K562 (cell line): ENCODE measurements around the gene PKDCC. TPM values are rescaled to one million over a fixed set of nuclear protein-coding genes. Genes with fewer than 3 reads are reported as not detected.

ENCODE experiments used
- ATAC-seq: fragments of 200-7000 bp; cut with Tn5 transposase; 3 replicates; pipeline ENCODE4 v1.9.1; 2020; ENCODE audit warnings: moderate library complexity
- BruUV-seq: library from RNA; stranded (reverse); fragments of 400-500 nt; replicated peaks from 2 replicates; lab custom pipeline; 2021; lab: Mats Ljungman, UMichigan
- CTCF ChIA-PET: fragments of 300-600 bp; formaldehyde crosslinking; extraction: SDS; loops from one replicate; lab custom pipeline; 2021; ENCODE audit warnings: low intra/inter-chr PET ratio; lab: Yijun Ruan, JAX
- POLR2A ChIA-PET: fragments of 300-600, 350-650 bp; sonication (Branson Sonifier 250); formaldehyde crosslinking; extraction: SDS; loops from one replicate; lab custom pipeline; 2021; ENCODE audit warnings: antibody characterized with exemption, inconsistent platforms; lab: Yijun Ruan, JAX
- DNase-seq, 4 experiments: peaks; one replicate each; pipeline versions ENCODE4 v3.0.0 to v3.0.0-alpha.2; 2011 to 2018; ENCODE audit warnings: low spot score in 3 of 4, mixed read lengths in 3 of 4; ENCODE audit errors: extremely low read depth in 1 of 4
- FAIRE-seq: peaks from 2 replicates; lab custom pipeline; 2011; peaks lifted over from hg19 to GRCh38; lab: Jason Lieb, UNC
- H2AFZ ChIP-seq: 2 replicates; pipeline ENCODE4 v1.6.0; 2011; ENCODE audit warnings: low read depth, low read length, control low read depth, inconsistent platforms
- H3K27ac ChIP-seq: fragments of 200-600 bp; 3 replicates; pipeline ENCODE4 v1.8.0; 2011; ENCODE audit warnings: low read depth, mild to moderate bottlenecking, control low read depth, inconsistent platforms, low read length, moderate library complexity, mixed read lengths; ENCODE audit errors: extremely low read depth
- H3K27me3 ChIP-seq, 2 experiments: fragments of 300-600 bp in 1 of 2; 2 replicates in 1 of 2; 3 replicates in 1 of 2; pipeline versions ENCODE4 v1.6.0 to v1.8.0; 2011; ENCODE audit warnings: inconsistent platforms in 2 of 2, low read length in 2 of 2, mild to moderate bottlenecking in 1 of 2, mixed read lengths in 1 of 2, moderate library complexity in 1 of 2; ENCODE audit not compliant: control insufficient read depth in 2 of 2, insufficient read depth in 2 of 2
- H3K36me3 ChIP-seq: fragments of 300-600 bp; 3 replicates; pipeline ENCODE4 v1.8.0; 2011; ENCODE audit warnings: mild to moderate bottlenecking, low read length, inconsistent platforms; ENCODE audit not compliant: control insufficient read depth, insufficient read depth
- H3K4me1 ChIP-seq, 2 experiments: fragments of 200-600 bp in 1 of 2; replicated peaks in 1 of 2; 2 replicates in 1 of 2; 3 replicates in 1 of 2; pipeline versions ENCODE4 v1.5.1 to v1.8.0; 2011; ENCODE audit warnings: inconsistent platforms in 2 of 2, low read length in 2 of 2, mild to moderate bottlenecking in 1 of 2, mixed read lengths in 1 of 2, moderate library complexity in 1 of 2; ENCODE audit not compliant: control insufficient read depth in 2 of 2, insufficient read depth in 2 of 2
- H3K4me2 ChIP-seq: 2 replicates; pipeline ENCODE4 v1.6.1; 2011; ENCODE audit warnings: low read length, control low read depth, inconsistent platforms, mixed read lengths; ENCODE audit not compliant: insufficient read depth
- H3K4me3 ChIP-seq: fragments of 200-600 bp; sonication (generic), shearing (Covaris generic); 2 replicates; pipeline ENCODE4 v1.5.1; 2016; ENCODE audit warnings: control low read depth, inconsistent platforms
- H3K79me2 ChIP-seq: fragments of 200-600 bp; 3 replicates; pipeline ENCODE4 v1.8.0; 2011; ENCODE audit warnings: low read length, inconsistent platforms; ENCODE audit not compliant: control insufficient read depth, insufficient read depth
- H3K9ac ChIP-seq, 2 experiments: 2 replicates each; pipeline versions ENCODE4 v1.6.0 to v1.6.1; 2011; ENCODE audit warnings: low read depth in 2 of 2, low read length in 2 of 2, control low read depth in 1 of 2, inconsistent platforms in 1 of 2, mild to moderate bottlenecking in 1 of 2, mixed read lengths in 1 of 2; ENCODE audit not compliant: insufficient read depth in 1 of 2
- H3K9me1 ChIP-seq: one replicate; pipeline ENCODE4 v1.6.0; 2011; ENCODE audit warnings: inconsistent platforms, mild to moderate bottlenecking, low read length, moderate library complexity; ENCODE audit not compliant: control insufficient read depth, insufficient read depth
- H3K9me3 ChIP-seq: replicated peaks from 2 replicates; pipeline ENCODE4 v1.5.1; 2011; ENCODE audit warnings: low read depth, low read length, inconsistent platforms; ENCODE audit not compliant: control insufficient read depth, insufficient read depth
- H4K20me1 ChIP-seq: replicated peaks from 2 replicates; pipeline ENCODE4 v1.6.1; 2011; ENCODE audit warnings: low read length, inconsistent platforms, mixed read lengths; ENCODE audit not compliant: control insufficient read depth, insufficient read depth
- ATF3 ChIP-seq, 2 experiments: fragments of 450-650 bp in 1 of 2; sonication (generic) in 1 of 2; formaldehyde crosslinking in 1 of 2; IDR thresholded peaks in 1 of 2; conservative IDR thresholded peaks in 1 of 2; 2 replicates each; pipeline versions ENCODE4 v1.6.1 to v1.8.1; 2016 to 2023; ENCODE audit warnings: mild to moderate bottlenecking in 2 of 2, moderate library complexity in 2 of 2, inconsistent platforms in 1 of 2, missing genetic modification reagents in 1 of 2
- JUND ChIP-seq, 2 experiments: IDR thresholded peaks; 2 replicates in 1 of 2; 3 replicates in 1 of 2; pipeline ENCODE4 v1.6.1; 2011; ENCODE audit warnings: borderline replicate concordance in 2 of 2, low read depth in 2 of 2, low read length in 2 of 2, improper control_type of control experiment in 1 of 2, missing biosample characterization in 1 of 2, missing genetic modification characterization in 1 of 2, missing genetic modification reagents in 1 of 2
- KHSRP ChIP-seq: fragments of 450-650 bp; IDR thresholded peaks from 2 replicates; pipeline ENCODE4 v1.6.1; 2017
- KLF16 ChIP-seq: IDR thresholded peaks from 2 replicates; pipeline ENCODE4 v1.6.1; 2016; ENCODE audit warnings: antibody characterized with exemption
- ZBTB33 ChIP-seq: sonication (generic); formaldehyde crosslinking; IDR thresholded peaks from 2 replicates; pipeline ENCODE4 v1.8.1; 2023; ENCODE audit warnings: mild to moderate bottlenecking, missing genetic modification reagents
- ZNF695 ChIP-seq: fragments of 450-650 bp; formaldehyde crosslinking; IDR thresholded peaks from 2 replicates; pipeline ENCODE4 v1.4.0; 2020; ENCODE audit warnings: mild to moderate bottlenecking, moderate library complexity
- WGBS: fragments of 100-300 bp; shearing (Covaris generic); methylation state at CpG from one replicate; pipeline ENCODE4 v1.1.6; 2016; ENCODE audit warnings: low coverage, mixed read lengths; ENCODE audit not compliant: insufficient coverage; ENCODE audit errors: missing lambda C conversion rate; 5-methylcytosine and 5-hydroxymethylcytosine counted together
- in situ Hi-C: fragments of 300-500 bp; cut with MboI; formaldehyde crosslinking; loops from 4 replicates; pipeline ENCODE4 v1.15.0; 2018; ENCODE audit warnings: inconsistent platforms, mixed read lengths
- intact Hi-C: fragments of 100-400 bp; cut with micrococcal nuclease; formaldehyde crosslinking; loops from 2 replicates; pipeline ENCODE4 v1.14.2; 2022
- polyA plus RNA-seq, 8 experiments: library from polyadenylated mRNA; depleted of rRNA in 4 of 8; stranded (reverse) in 5 of 8; unstranded in 3 of 8; fragments of >200 nt; fragmentation: Nextera tagmentation in 2 of 8; fragmentation: Illumina TruSeq in 1 of 8; extraction: Ambion mirVana in 2 of 8; extraction: Trizol in 1 of 8; gene quantifications; 2 replicates each; pipeline versions ENCODE4 v1.2.1 to v1.2.3, GENCODE V29; 2011 to 2014; ENCODE audit warnings: inconsistent platforms in 1 of 8, missing spikeins in 1 of 8
- total RNA-seq, 7 experiments: library from RNA; depleted of rRNA in 6 of 7; stranded (reverse); fragments of >200 nt in 6 of 7; fragmentation: Illumina TruSeq in 2 of 7; extraction: Trizol in 2 of 7; gene quantifications; 2 replicates each; pipeline versions ENCODE4 v1.2.1 to v1.2.3, GENCODE V29; 2011 to 2021; ENCODE audit warnings: low replicate concordance in 1 of 7

The PKDCC gene
- total and polyA plus RNA-seq, 9 of the 15 experiments (the other 6 are each of a cell fraction or from before 2014, with no cell fraction given) = 0.62 to 14.8 (median 1.3) TPM; not detected in 2

- no peak for DNase-seq
- Histone ChIP-seq H3K79me2 (no peaks in the 10 kb centered on the region), H3K4me3 (no peak overlapping the region), H3K36me3 (no peaks in the 10 kb centered on the region), H3K9me1 (no peaks in the 10 kb centered on the region), H2AFZ (no peak overlapping the region), H4K20me1 (0 out of 2 replicates have a peak, but pooled peaks cover 4% of the 10 kb centered on the region), H3K27me3 (peaks cover 11 to 18% of the 10 kb centered on the region in 2 experiments; a peak in 4 of 5 replicates), H3K9me3 (no peaks in the 10 kb centered on the region; the same call in 1 of the 2 replicates)
- no peak for FAIRE-seq
- WGBS = 63% methylated on average over 29 of the region's 33 CpGs
- POLR2A ChIA-PET = no interaction called here
- CTCF ChIA-PET = no interaction called here
- peak; percentile 22; the same call in 1 of the 2 replicates for TF ChIP-seq JUND (IDR thresholded peaks at IDR 0.05; ENCODE audit: borderline replicate concordance, low read depth, low read length)
- no peak for TF ChIP-seq JUND (tag; IDR thresholded peaks at IDR 0.05; ENCODE audit: borderline replicate concordance, low read depth, low read length)
- TF ChIP-seq ZNF695 (CRISPR knock-in tag) = no peak
- no peak for TF ChIP-seq KHSRP
- TF ChIP-seq ATF3 (IDR thresholded peaks at IDR 0.05) = peak; percentile 63
- TF ChIP-seq ATF3 (CRISPR knock-in tag; conservative IDR thresholded peaks at IDR 0.05) = no peak
- peak; percentile 72; the same call in 1 of the 2 replicates for TF ChIP-seq ZBTB33
- TF ChIP-seq KLF16 = no peak
- TF ChIP-seq, all 486 proteins: peak for 3
- no TSS peak for BruUV-seq
- no peak for ATAC-seq
- Histone ChIP-seq H3K27ac (no peak overlapping the region), H3K4me2 (no peak overlapping the region), H3K4me1 (peaks cover 0 to 8% of the 10 kb centered on the region in 2 experiments; a peak in 3 of 5 replicates), H3K9ac (no peak overlapping the region)
- in situ Hi-C loops (no loop called here), intact Hi-C loops (no loop called here)
These were observed 54.3 kb downstream of the PKDCC start for GRCh38 chr2:42102024-42102590.
